ENCODE results near the gene MLYCD.

Gene MLYCD

DNA sequence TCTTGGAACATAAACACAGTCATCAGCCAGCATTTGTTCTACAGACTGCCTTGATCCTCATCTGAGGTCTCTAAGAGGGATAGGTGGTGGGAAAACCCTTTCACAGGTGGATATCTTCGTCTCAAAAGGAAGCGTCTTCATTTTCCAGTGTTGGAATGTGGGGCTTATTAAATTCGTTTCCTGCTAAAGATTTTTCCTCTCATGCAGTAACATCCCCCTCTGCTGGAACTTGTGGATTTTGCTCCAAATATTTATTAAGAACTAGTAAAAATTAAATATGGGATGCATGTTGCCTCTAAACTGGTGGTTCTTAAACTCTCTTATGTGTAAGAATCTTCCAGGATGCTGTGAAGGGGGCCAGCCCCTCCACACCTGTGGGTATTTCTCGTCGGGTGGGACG is 20.1 kb upstream of the MLYCD start:
- no peaks in the 10 kb centered on the region for H3K27me3 ChIP-seq (ENCODE audit: control insufficient read depth, insufficient read depth, low read length)
- H3K9me3 ChIP-seq (ENCODE audit: control insufficient read depth, low read length), result no peaks in the 10 kb centered on the region
- no peak overlapping the region for H3K9ac ChIP-seq (ENCODE audit: low read length)
- no peaks in the 10 kb centered on the region for H3K4me1 ChIP-seq (ENCODE audit: control insufficient read depth, insufficient read depth, low read length)
- H3K36me3 ChIP-seq (ENCODE audit: control insufficient read depth, insufficient read depth, low read length), result no peaks in the 10 kb centered on the region
- no peak overlapping the region for H3K4me3 ChIP-seq (ENCODE audit: low read length)

DNA sequence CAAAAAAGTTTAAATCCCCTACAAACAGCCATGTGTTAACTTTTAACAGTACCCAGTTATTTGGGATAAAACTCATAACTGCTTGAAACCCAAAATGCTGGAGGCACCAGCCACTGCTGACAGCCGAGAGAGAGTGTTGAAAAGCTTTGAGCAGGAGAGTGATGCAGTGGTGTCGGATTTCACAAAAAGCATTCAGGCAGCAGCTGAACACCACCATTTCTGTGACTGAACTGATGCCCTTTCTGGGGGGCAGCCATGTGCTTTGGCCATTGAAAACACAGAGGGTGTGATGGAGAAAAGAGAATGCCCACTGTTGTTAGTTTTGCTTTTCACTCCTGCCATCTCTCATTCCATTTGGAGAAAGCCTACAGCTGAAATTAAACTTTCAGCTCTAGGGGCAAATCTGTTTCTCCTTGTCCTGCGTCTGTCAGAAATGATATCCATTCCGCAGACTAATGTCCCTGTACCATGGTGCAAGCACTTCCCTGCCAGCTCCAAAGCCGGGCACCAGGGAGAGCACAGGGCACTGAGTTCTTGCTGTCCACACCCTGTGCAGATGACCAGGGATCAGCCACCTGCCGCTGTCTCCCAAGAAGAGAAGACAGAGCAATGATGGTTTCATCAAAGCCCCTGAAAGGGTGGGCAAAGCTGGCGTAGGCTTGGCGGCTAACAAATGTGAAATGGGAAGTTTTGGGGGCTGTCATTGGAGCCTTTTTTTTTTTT is 16.6 kb upstream of the MLYCD start:
- Histone ChIP-seq H3K9me3 (ENCODE audit: control insufficient read depth, low read length) (no peaks in the 10 kb centered on the region), H3K27me3 (ENCODE audit: control insufficient read depth, insufficient read depth, low read length) (no peaks in the 10 kb centered on the region), H3K36me3 (ENCODE audit: control insufficient read depth, insufficient read depth, low read length) (no peaks in the 10 kb centered on the region), H3K9ac (ENCODE audit: low read length) (no peak overlapping the region), H3K4me1 (ENCODE audit: control insufficient read depth, insufficient read depth, low read length) (no peaks in the 10 kb centered on the region), H3K4me3 (ENCODE audit: low read length) (no peak overlapping the region)

DNA sequence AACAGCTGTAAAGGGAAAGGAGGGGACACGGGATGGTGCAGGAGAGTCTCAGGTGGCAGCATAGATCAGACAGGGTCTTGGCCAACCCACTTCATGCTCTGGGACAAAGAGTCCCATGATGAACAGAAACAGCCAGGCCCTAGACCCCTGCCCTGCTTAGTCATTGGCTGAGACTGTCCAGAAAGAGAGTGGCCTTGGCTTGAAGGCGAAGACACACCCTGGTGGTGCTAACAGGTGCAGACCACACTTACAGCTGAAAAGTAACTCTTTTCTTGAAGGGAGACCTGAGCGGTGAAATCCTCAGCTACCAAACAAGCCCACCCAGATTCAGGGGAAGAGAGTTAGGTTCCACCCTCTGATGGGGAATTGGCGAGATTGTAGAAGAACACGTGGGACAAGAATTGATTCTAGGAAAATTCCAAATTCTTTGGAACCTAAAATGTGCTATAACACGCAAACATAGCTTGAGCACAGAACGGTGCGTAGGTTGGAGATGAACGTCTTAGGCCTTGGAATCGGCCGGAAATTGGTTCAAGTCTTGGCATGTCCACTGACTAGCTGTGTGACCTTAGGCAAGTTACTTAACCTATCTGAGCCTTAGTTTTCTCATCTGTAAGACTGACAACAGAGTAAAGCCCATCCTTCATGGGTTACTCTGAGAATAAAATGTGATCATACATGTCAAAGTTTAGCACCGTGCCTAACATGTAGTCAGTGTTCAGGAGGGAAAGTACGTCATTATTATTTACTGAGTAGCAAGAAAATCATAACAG is 12.5 kb upstream of the MLYCD start:
- no peak overlapping the region for H3K9ac ChIP-seq (ENCODE audit: low read length)
- no peaks in the 10 kb centered on the region for H3K27me3 ChIP-seq (ENCODE audit: control insufficient read depth, insufficient read depth, low read length)
- no peak overlapping the region for H3K4me3 ChIP-seq (ENCODE audit: low read length)
- H3K36me3 ChIP-seq (ENCODE audit: control insufficient read depth, insufficient read depth, low read length), result no peaks in the 10 kb centered on the region
- no peaks in the 10 kb centered on the region for H3K9me3 ChIP-seq (ENCODE audit: control insufficient read depth, low read length)
- no peaks in the 10 kb centered on the region for H3K4me1 ChIP-seq (ENCODE audit: control insufficient read depth, insufficient read depth, low read length)

DNA sequence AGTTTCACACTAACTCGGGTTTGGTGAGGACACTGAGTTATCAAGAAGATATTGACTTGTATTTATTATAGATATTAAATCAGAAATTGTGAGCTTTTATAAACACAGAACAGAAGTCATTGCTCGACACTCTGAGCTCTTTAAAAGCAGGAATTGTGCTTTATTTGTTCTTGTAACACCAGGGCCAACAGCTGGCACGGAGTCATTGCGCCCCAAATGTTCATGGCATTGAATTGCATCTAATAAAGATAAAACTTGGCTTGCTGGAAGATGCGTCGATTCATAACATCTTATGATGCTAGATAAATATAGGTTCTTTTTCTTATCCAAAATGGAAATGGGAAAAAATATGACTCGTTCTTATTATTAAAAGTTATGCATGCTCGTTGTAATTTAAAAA is 11.8 kb upstream of the MLYCD start:
- no peaks in the 10 kb centered on the region for H3K9me3 ChIP-seq (ENCODE audit: control insufficient read depth, low read length)
- H3K36me3 ChIP-seq (ENCODE audit: control insufficient read depth, insufficient read depth, low read length), result no peaks in the 10 kb centered on the region
- no peaks in the 10 kb centered on the region for H3K27me3 ChIP-seq (ENCODE audit: control insufficient read depth, insufficient read depth, low read length)
- no peak overlapping the region for H3K4me3 ChIP-seq (ENCODE audit: low read length)
- H3K4me1 ChIP-seq (ENCODE audit: control insufficient read depth, insufficient read depth, low read length), result no peaks in the 10 kb centered on the region
- H3K9ac ChIP-seq (ENCODE audit: low read length), result no peak overlapping the region

DNA sequence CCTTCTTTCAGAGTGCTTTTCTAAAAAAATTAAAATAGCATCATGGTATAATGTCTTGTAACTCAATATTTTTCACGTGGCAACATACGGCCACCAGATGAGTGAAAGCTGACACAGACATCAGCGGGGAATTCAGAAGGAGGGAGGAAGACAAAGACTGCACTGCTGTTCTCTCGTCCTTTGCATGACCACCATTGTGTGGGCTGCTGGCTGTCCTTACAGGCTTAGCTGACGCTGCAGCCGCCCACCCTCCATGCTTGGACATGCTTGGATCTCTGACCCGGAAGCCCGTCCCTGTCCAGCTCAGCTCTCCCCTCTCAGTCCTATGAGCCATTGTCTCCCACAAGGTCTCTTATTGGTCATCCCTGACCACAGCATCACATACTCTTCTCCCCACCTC is 11.4 kb upstream of the MLYCD start:
- Histone ChIP-seq H3K27me3 (ENCODE audit: control insufficient read depth, insufficient read depth, low read length) (no peaks in the 10 kb centered on the region), H3K9ac (ENCODE audit: low read length) (no peak overlapping the region), H3K36me3 (ENCODE audit: control insufficient read depth, insufficient read depth, low read length) (no peaks in the 10 kb centered on the region), H3K4me1 (ENCODE audit: control insufficient read depth, insufficient read depth, low read length) (no peaks in the 10 kb centered on the region), H3K4me3 (ENCODE audit: low read length) (no peak overlapping the region), H3K9me3 (ENCODE audit: control insufficient read depth, low read length) (no peaks in the 10 kb centered on the region)

DNA sequence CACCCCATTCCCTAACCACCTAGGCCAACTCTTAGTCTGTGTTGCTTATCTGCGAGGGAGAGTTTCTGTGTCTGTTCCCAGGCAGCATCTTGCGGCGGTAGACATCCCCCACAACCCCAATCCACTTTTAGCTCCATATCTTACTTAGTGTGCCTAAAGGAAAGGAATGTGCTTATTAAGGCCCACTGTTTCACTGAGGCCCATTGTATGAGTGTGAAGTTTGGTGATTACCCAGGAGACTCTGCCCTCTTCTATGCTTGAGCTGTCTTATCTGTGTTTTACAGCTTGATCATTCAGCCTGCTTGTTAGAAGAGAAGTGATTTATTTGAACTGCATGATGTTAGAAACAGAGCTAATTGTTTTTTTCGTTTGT is 10.3 kb upstream of the MLYCD start:
- H3K9me3 ChIP-seq (ENCODE audit: control insufficient read depth, low read length), result no peaks in the 10 kb centered on the region
- H3K4me1 ChIP-seq (ENCODE audit: control insufficient read depth, insufficient read depth, low read length), result no peaks in the 10 kb centered on the region
- H3K9ac ChIP-seq (ENCODE audit: low read length), result no peak overlapping the region
- H3K4me3 ChIP-seq (ENCODE audit: low read length), result no peak overlapping the region
- H3K36me3 ChIP-seq (ENCODE audit: control insufficient read depth, insufficient read depth, low read length), result no peaks in the 10 kb centered on the region
- no peaks in the 10 kb centered on the region for H3K27me3 ChIP-seq (ENCODE audit: control insufficient read depth, insufficient read depth, low read length)

DNA sequence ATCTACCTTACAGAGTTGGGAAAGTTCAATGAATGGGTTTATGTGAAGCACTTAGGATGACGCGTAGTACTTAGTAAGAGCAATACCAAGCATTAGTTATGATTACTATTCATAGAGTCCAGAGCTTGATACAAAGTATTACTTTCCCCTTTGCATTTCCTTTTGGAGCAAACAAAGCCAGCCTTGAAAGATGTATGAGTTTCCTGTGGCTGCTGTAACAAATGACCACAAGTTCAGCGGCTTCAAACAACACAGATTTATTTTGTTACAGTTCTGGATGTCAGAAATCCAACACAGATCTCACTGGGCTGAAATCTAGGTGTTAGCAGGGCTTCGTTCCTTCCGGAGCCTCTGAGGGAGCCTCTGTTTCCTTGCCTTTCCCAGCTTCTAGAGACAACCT is 8.6 kb upstream of the MLYCD start:
- H3K4me1 ChIP-seq (ENCODE audit: control insufficient read depth, insufficient read depth, low read length), result no peaks in the 10 kb centered on the region
- H3K9me3 ChIP-seq (ENCODE audit: control insufficient read depth, low read length), result no peaks in the 10 kb centered on the region
- no peaks in the 10 kb centered on the region for H3K36me3 ChIP-seq (ENCODE audit: control insufficient read depth, insufficient read depth, low read length)
- H3K9ac ChIP-seq (ENCODE audit: low read length), result no peak overlapping the region
- no peak overlapping the region for H3K4me3 ChIP-seq (ENCODE audit: low read length)
- H3K27me3 ChIP-seq (ENCODE audit: control insufficient read depth, insufficient read depth, low read length), result no peaks in the 10 kb centered on the region

DNA sequence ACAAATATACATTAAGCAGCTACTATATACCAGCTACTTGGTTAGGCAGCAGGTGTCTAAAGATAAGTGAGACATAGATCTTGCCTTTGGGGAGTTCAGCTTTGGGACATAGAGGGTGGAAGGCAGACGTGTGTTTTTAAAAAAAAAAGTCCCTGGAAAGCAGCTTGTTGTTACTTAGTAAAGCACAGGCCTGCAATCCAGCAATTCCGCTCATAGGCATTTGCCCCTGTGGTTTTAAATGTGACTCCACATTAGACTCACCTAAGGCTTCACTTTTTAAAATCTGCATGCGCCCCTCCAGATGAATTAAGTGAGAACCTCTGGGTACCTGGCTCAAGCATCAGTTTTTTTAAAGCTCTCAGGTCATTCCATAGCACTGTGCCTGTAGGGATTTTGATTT is 7.2 kb upstream of the MLYCD start:
- Histone ChIP-seq H3K27me3 (ENCODE audit: control insufficient read depth, insufficient read depth, low read length) (no peaks in the 10 kb centered on the region), H3K9ac (ENCODE audit: low read length) (no peak overlapping the region), H3K36me3 (ENCODE audit: control insufficient read depth, insufficient read depth, low read length) (no peaks in the 10 kb centered on the region), H3K4me3 (ENCODE audit: low read length) (no peak overlapping the region), H3K4me1 (ENCODE audit: control insufficient read depth, insufficient read depth, low read length) (no peaks in the 10 kb centered on the region), H3K9me3 (ENCODE audit: control insufficient read depth, low read length) (no peaks in the 10 kb centered on the region)

DNA sequence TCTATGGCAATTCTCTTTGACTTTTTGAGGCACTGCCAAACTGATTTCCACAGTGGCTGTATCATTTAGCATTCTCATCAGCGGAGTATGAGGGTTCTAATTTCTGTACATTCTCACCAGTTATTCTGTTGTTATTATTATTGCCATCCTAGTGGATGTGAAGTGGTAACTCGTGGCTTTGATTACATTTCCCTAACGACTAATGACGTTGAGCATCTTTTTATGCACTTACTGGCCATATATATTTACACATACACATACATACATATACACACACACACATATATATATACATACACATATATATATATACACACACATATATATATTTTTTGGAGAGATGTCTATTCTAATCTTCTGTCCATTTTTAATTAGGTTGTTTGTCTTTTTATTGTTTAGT is 3.7 kb upstream of the MLYCD start:
- H3K9ac ChIP-seq (ENCODE audit: low read length), result no peak overlapping the region
- no peaks in the 10 kb centered on the region for H3K9me3 ChIP-seq (ENCODE audit: control insufficient read depth, low read length)
- H3K4me1 ChIP-seq (ENCODE audit: control insufficient read depth, insufficient read depth, low read length), result peaks cover 4% of the 10 kb centered on the region
- H3K27me3 ChIP-seq (ENCODE audit: control insufficient read depth, insufficient read depth, low read length), result no peaks in the 10 kb centered on the region
- no peaks in the 10 kb centered on the region for H3K36me3 ChIP-seq (ENCODE audit: control insufficient read depth, insufficient read depth, low read length)
- H3K4me3 ChIP-seq (ENCODE audit: low read length), result no peak overlapping the region

DNA sequence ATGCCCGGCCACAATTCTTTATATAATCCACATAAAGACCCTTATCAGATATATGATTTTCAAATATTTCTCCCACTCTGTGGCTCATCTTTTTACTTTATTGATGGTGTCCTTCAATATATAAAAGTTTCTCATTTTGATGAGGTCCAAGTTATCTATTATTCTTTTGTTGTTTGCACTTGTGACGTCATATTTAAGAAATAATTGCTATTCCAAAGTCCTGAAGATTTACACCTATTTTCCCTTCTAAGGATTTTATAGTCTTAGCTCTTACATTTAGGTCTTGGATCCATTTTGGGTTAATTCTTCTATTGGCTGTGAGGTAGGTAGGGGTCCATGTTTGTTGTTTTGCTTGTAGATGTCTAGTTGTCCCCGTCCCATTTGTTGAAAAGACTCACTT is 3.0 kb upstream of the MLYCD start:
- Histone ChIP-seq H3K36me3 (ENCODE audit: control insufficient read depth, insufficient read depth, low read length) (no peaks in the 10 kb centered on the region), H3K9me3 (ENCODE audit: control insufficient read depth, low read length) (no peaks in the 10 kb centered on the region), H3K27me3 (ENCODE audit: control insufficient read depth, insufficient read depth, low read length) (no peaks in the 10 kb centered on the region), H3K4me3 (ENCODE audit: low read length) (no peak overlapping the region), H3K9ac (ENCODE audit: low read length) (no peak overlapping the region), H3K4me1 (ENCODE audit: control insufficient read depth, insufficient read depth, low read length) (peaks cover 4% of the 10 kb centered on the region)

DNA sequence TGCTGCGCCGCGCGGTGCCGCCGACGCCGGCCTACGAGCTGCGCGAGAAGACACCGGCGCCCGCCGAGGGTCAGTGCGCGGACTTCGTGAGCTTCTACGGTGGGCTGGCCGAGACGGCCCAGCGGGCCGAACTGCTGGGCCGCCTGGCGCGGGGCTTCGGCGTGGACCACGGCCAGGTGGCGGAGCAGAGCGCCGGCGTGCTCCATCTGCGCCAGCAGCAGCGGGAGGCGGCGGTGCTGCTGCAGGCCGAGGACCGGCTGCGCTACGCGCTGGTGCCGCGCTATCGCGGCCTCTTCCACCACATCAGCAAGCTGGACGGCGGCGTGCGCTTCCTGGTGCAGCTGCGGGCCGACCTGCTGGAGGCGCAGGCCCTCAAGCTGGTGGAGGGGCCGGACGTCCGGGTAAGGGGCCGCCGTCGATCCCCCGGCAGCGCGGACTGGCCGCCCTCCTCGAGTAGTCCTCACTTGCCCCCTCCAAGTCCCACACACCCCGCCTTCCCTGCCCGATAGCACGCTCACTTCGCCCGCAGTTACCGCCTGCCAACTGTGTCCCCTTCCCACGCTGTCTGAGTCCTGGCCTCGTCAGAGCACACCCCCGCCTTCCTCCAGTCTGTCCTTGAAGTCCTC is 470 bp downstream of the MLYCD start:
- Histone ChIP-seq H3K4me3 (ENCODE audit: low read length) (peak overlapping the region; percentile 44), H3K4me1 (ENCODE audit: control insufficient read depth, insufficient read depth, low read length) (peaks cover 4% of the 10 kb centered on the region), H3K9me3 (ENCODE audit: control insufficient read depth, low read length) (no peaks in the 10 kb centered on the region), H3K36me3 (ENCODE audit: control insufficient read depth, insufficient read depth, low read length) (no peaks in the 10 kb centered on the region), H3K27me3 (ENCODE audit: control insufficient read depth, insufficient read depth, low read length) (no peaks in the 10 kb centered on the region), H3K9ac (ENCODE audit: low read length) (peak overlapping the region; percentile 69)

DNA sequence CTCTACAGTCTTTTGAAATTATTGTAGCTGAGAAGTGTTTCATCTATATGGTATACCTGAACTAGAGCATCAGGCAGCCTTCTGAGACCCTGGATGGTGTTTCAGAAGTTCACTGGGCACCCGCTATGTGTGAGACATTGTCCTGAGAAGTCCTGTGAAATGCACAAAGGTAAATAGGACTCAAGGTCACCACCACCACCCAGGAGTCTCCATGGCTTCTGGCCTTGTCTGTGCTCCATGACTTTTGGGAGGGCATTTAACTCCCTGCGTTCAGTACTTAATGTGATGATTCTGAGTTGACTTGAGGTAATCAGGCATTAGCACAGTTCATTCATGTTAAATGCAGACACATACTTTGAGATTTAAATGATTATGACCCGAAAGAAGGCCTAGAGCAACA is 1.1 kb downstream of the MLYCD start:
- no peaks in the 10 kb centered on the region for H3K27me3 ChIP-seq (ENCODE audit: control insufficient read depth, insufficient read depth, low read length)
- no peaks in the 10 kb centered on the region for H3K9me3 ChIP-seq (ENCODE audit: control insufficient read depth, low read length)
- H3K9ac ChIP-seq (ENCODE audit: low read length), result peak overlapping the region; percentile 69
- peak overlapping the region; percentile 44 for H3K4me3 ChIP-seq (ENCODE audit: low read length)
- H3K36me3 ChIP-seq (ENCODE audit: control insufficient read depth, insufficient read depth, low read length), result no peaks in the 10 kb centered on the region
- peaks cover 4% of the 10 kb centered on the region for H3K4me1 ChIP-seq (ENCODE audit: control insufficient read depth, insufficient read depth, low read length)
